Endodermal cell (in vitro differentiated cells): ENCODE measurements around the gene FBRSL1. TPM values are rescaled to one million over a fixed set of nuclear protein-coding genes. Genes with fewer than 3 reads are reported as not detected.

Experiments
- DNase-seq: peaks from one replicate; pipeline ENCODE4 v3.0.0-alpha.2; 2017
- H3K27ac ChIP-seq: 2 replicates; pipeline ENCODE4 v1.5.1; 2013; ENCODE audit warnings: mild to moderate bottlenecking, low read depth, low read length, moderate library complexity
- H3K27me3 ChIP-seq: 2 replicates; pipeline ENCODE4 v1.6.1; 2013; ENCODE audit warnings: mild to moderate bottlenecking, low read length, moderate library complexity; ENCODE audit not compliant: insufficient read depth, control insufficient read depth, poor library complexity, severe bottlenecking
- H3K36me3 ChIP-seq: 2 replicates; pipeline ENCODE4 v1.7.0; 2013; ENCODE audit warnings: mild to moderate bottlenecking, low read length, moderate library complexity; ENCODE audit not compliant: control insufficient read depth, insufficient read depth
- H3K4me1 ChIP-seq: one replicate; pipeline ENCODE4 v1.7.0; 2013; ENCODE audit warnings: low read length; ENCODE audit not compliant: control insufficient read depth, insufficient read depth
- H3K4me3 ChIP-seq: 2 replicates; pipeline ENCODE4 v1.5.1; 2013; ENCODE audit warnings: mild to moderate bottlenecking, low read length, moderate library complexity
- H3K9ac ChIP-seq: 2 replicates; pipeline ENCODE4 v1.6.1; 2013; ENCODE audit warnings: mild to moderate bottlenecking, low read length, moderate library complexity; ENCODE audit not compliant: poor library complexity, severe bottlenecking; ENCODE audit errors: extremely low read depth
- H3K9me3 ChIP-seq: 2 replicates; pipeline ENCODE4 v1.6.1; 2013; ENCODE audit warnings: mild to moderate bottlenecking, low read length, moderate library complexity; ENCODE audit not compliant: control insufficient read depth
- H3K27ac Mint-ChIP-seq: 2 replicates; pipeline ENCODE4 v1.8.0; 2020; ENCODE audit warnings: mixed read lengths
- H3K27me3 Mint-ChIP-seq: 2 replicates; pipeline ENCODE4 v1.8.0; 2021; ENCODE audit warnings: mild to moderate bottlenecking, mixed read lengths; ENCODE audit not compliant: insufficient read depth
- H3K36me3 Mint-ChIP-seq: 2 replicates; pipeline ENCODE4 v1.8.0; 2020; ENCODE audit warnings: low read depth, mixed read lengths
- H3K4me1 Mint-ChIP-seq: 2 replicates; pipeline ENCODE4 v1.8.0; 2020; ENCODE audit warnings: mixed read lengths
- H3K4me3 Mint-ChIP-seq: 2 replicates; pipeline ENCODE4 v1.8.0; 2020; ENCODE audit warnings: mild to moderate bottlenecking, moderate library complexity, mixed read lengths
- H3K9me3 Mint-ChIP-seq: 2 replicates; pipeline ENCODE4 v1.8.0; 2020; ENCODE audit warnings: mild to moderate bottlenecking, mixed read lengths
- CTCF ChIP-seq: fragments of 200-600 bp; sonication (generic); conservative IDR thresholded peaks from 2 replicates; pipeline ENCODE4 v1.5.0; 2021; ENCODE audit warnings: antibody characterized with exemption, mild to moderate bottlenecking
- WGBS, 2 experiments: methylation state at CpG; one replicate each; pipeline versions ENCODE4 v1.1.5 to v1.1.7; 2013; ENCODE audit warnings: missing lambda C conversion rate in 2 of 2, mixed read lengths in 1 of 2; ENCODE audit not compliant: insufficient coverage in 1 of 2, insufficient read length in 1 of 2; 5-methylcytosine and 5-hydroxymethylcytosine counted together
- total RNA-seq, 2 donors: library from RNA; stranded (reverse); fragmentation: NEBNext Ultra II Directional in 1 of 2; extraction: Animal tissue kit (Norgen Biotek cat#: 25700) in 1 of 2; gene quantifications; 2 replicates in 1 of 2; 3 replicates in 1 of 2; pipeline ENCODE4 v1.2.1, GENCODE V29; 2021

The FBRSL1 gene
- total RNA-seq, 2 donors from 2014 or later = 74.9 to 92.3 TPM

- Mint-ChIP-seq H3K9me3 (no peaks in the 10 kb centered on the region), H3K27me3 (peaks cover 5% of the 10 kb centered on the region), H3K27ac (no peak overlapping the region), H3K36me3 (peaks cover 3% of the 10 kb centered on the region), H3K4me1 (peaks cover 15% of the 10 kb centered on the region), H3K4me3 (no peak overlapping the region)
- no peak for TF ChIP-seq CTCF
- Histone ChIP-seq H3K4me3 (no peak overlapping the region), H3K36me3 (no peaks in the 10 kb centered on the region), H3K27ac (no peak overlapping the region), H3K4me1 (peaks cover 6% of the 10 kb centered on the region), H3K27me3 (peaks cover 10% of the 10 kb centered on the region), H3K9ac (no peak overlapping the region), H3K9me3 (no peaks in the 10 kb centered on the region)
- no peak for DNase-seq
- 89 to 90% methylated on average over 10 to 18 of the region's 18 CpGs for WGBS, 2 experiments
Observed at GRCh38 chr12:132493482-132494178, 3.7 kb downstream of the FBRSL1 start.

DNA sequence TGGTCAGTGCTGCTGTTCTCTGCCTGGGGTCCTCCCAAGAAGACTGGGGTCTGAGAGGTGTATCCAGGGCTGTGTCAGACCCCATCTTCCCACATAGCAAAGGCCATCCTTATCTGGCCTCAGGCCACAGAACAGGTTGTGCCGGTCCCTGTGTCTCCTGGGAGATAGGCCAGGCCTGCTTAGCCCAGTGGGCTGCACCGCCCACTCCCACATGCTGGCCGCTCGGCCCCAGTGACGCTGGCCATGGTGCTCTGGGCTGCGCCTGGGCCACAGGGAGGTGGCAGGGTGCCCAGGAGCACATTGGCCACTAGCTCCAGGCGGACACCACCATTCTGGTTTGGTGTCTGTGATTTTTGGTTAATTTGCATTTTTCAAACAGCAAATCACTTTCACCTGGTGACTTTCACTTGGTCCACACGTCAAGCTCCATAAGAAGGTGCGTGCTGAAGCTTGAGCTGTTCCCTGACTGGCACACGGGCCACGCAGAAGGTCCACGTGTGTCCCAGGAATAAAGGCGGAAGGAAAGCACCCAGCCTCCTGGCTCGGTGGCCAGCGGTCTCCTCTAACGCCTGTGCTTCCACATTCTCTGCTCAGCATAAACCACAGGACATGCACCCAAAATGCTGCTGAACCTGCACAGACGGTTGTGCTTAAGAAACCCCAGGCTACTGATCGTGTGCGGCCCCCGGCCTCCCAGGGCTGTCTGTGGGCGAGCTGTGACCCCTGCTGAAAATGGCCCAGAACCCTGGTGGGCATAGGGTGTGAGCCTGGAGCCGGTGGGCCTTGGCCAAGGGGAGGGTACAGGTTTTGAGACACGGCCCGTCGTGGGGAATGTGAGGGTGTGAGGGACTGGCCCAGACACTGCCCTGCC lies 4.6 kb downstream of the FBRSL1 start:
- peaks cover 6% of the 10 kb centered on the region for H3K4me1 ChIP-seq
- no peak overlapping the region for H3K9ac ChIP-seq
- H3K4me3 Mint-ChIP-seq = no peak overlapping the region
- no peaks in the 10 kb centered on the region for H3K27me3 Mint-ChIP-seq
- peaks cover 3% of the 10 kb centered on the region for H3K36me3 Mint-ChIP-seq
- H3K4me1 Mint-ChIP-seq = peaks cover 12% of the 10 kb centered on the region
- WGBS, 2 experiments = 89 to 93% methylated on average over 12 to 25 of the region's 25 CpGs
- H3K27me3 ChIP-seq = peaks cover under 1% of the 10 kb centered on the region
- H3K27ac ChIP-seq = no peak overlapping the region
- no peaks in the 10 kb centered on the region for H3K9me3 Mint-ChIP-seq
- no peaks in the 10 kb centered on the region for H3K9me3 ChIP-seq
- H3K4me3 ChIP-seq = no peak overlapping the region
- no peaks in the 10 kb centered on the region for H3K36me3 ChIP-seq
- H3K27ac Mint-ChIP-seq = no peak overlapping the region
- no peak for TF ChIP-seq CTCF
- no peak for DNase-seq

- no peak for DNase-seq
- TF ChIP-seq CTCF = no peak
- Mint-ChIP-seq H3K4me3 (no peak overlapping the region), H3K4me1 (peaks cover 12% of the 10 kb centered on the region), H3K27ac (no peak overlapping the region), H3K27me3 (no peaks in the 10 kb centered on the region), H3K36me3 (peaks cover 3% of the 10 kb centered on the region), H3K9me3 (no peaks in the 10 kb centered on the region)
- H3K27me3 ChIP-seq = no peaks in the 10 kb centered on the region
- no peak overlapping the region for H3K4me3 ChIP-seq
- peaks cover 6% of the 10 kb centered on the region for H3K4me1 ChIP-seq
- H3K27ac ChIP-seq = no peak overlapping the region
- H3K9ac ChIP-seq = no peak overlapping the region
- WGBS, 2 experiments = 91% methylated on average over 9 of the region's 9 CpGs
- H3K36me3 ChIP-seq = no peaks in the 10 kb centered on the region
- no peaks in the 10 kb centered on the region for H3K9me3 ChIP-seq
Observed at GRCh38 chr12:132495165-132495544, 5.2 kb downstream of the FBRSL1 start.
